K562 (cell line): ENCODE measurements around the gene LENEP.

Source experiments
- CTCF ChIP-seq, 3 experiments: IDR thresholded peaks in 2 of 3; conservative IDR thresholded peaks in 1 of 3; 2 replicates each; pipeline ENCODE4 v1.5.1; 2011 to 2012; ENCODE audit warnings: low read length in 3 of 3, mild to moderate bottlenecking in 3 of 3, control low read depth in 2 of 3, improper control_type of control experiment in 1 of 3, inconsistent platforms in 1 of 3, low read depth in 1 of 3, mixed read lengths in 1 of 3, moderate library complexity in 1 of 3; ENCODE audit not compliant: insufficient read depth in 2 of 3
- E2F6 ChIP-seq, 2 experiments: IDR thresholded peaks; 2 replicates each; pipeline ENCODE4 v1.6.1; 2011; ENCODE audit warnings: borderline replicate concordance in 1 of 2, control low read depth in 1 of 2, low read depth in 1 of 2, low read length in 1 of 2, mild to moderate bottlenecking in 1 of 2, mixed read lengths in 1 of 2, moderate library complexity in 1 of 2; ENCODE audit not compliant: insufficient read depth in 1 of 2, insufficient read length in 1 of 2, poor library complexity in 1 of 2, severe bottlenecking in 1 of 2; ENCODE audit errors: extremely low read depth in 1 of 2
- NKRF ChIP-seq: fragments of 450-650 bp; IDR thresholded peaks from 2 replicates; pipeline ENCODE4 v1.6.1; 2016; ENCODE audit warnings: borderline replicate concordance
- REST ChIP-seq, 2 experiments: fragments of 450-650 bp; formaldehyde crosslinking in 1 of 2; IDR thresholded peaks; 2 replicates each; pipeline versions ENCODE4 v1.4.0 to v1.6.1; 2014 to 2020; ENCODE audit warnings: mild to moderate bottlenecking in 2 of 2, borderline replicate concordance in 1 of 2, low read depth in 1 of 2
- SP1 ChIP-seq: sonication (generic); formaldehyde crosslinking; IDR thresholded peaks from 2 replicates; pipeline ENCODE4 v1.8.1; 2022; ENCODE audit warnings: mild to moderate bottlenecking, missing genetic modification reagents

- TF ChIP-seq NKRF: no peak
- TF ChIP-seq CTCF (IDR thresholded peaks at IDR 0.05 in 2 of 3, conservative IDR thresholded peaks at IDR 0.05 in 1 of 3; ENCODE audit: insufficient read depth in 2 of 3, low read depth in 1 of 3, low read length in 3 of 3): no peak
- TF ChIP-seq SP1 (CRISPR knock-in tag): no peak
- no peak for TF ChIP-seq E2F6 (IDR thresholded peaks at IDR 0.05; ENCODE audit: borderline replicate concordance in 1 of 2, extremely low read depth in 1 of 2, insufficient read depth in 1 of 2, insufficient read length in 1 of 2, low read depth in 1 of 2, low read length in 1 of 2, poor library complexity in 1 of 2, severe bottlenecking in 1 of 2)
- no peak for TF ChIP-seq REST (IDR thresholded peaks at IDR 0.05; ENCODE audit: borderline replicate concordance)
- TF ChIP-seq REST (CRISPR knock-in tag; IDR thresholded peaks at IDR 0.05; ENCODE audit: low read depth): no peak
Measured at GRCh38 chr1:155023627-155024026, 30.2 kb downstream of the LENEP start.
